SU-DHL-6 (cell line): ENCODE data around the gene CCDC183.
"Not testable (repeated sequence)": the region's sequence is repeated elsewhere in the genome, so short reads cannot be mapped to it uniquely, and the experiment has no call there.

Experiments
- H2AFZ ChIP-seq: fragments of 200-600 bp; sonication (generic); 2 replicates; pipeline ENCODE4 v1.6.1; 2014; ENCODE audit warnings: low read depth, mild to moderate bottlenecking, moderate library complexity, mixed read lengths, antibody characterized with exemption, low read length; ENCODE audit not compliant: severe bottlenecking
- H3F3A ChIP-seq: fragments of 200-600 bp; shearing (Covaris generic); 2 replicates; pipeline ENCODE4 v1.6.0; 2016; ENCODE audit warnings: antibody characterized with exemption, mild to moderate bottlenecking; ENCODE audit not compliant: insufficient read depth
- H3K27ac ChIP-seq: fragments of 200-600 bp; sonication (generic); 2 replicates; pipeline ENCODE4 v1.5.1; 2016; ENCODE audit warnings: low read depth, mild to moderate bottlenecking, low read length, moderate library complexity, mixed read lengths
- H3K27me3 ChIP-seq: fragments of 200-600 bp; sonication (generic), shearing (Covaris generic); 2 replicates; pipeline ENCODE4 v1.6.0; 2014; ENCODE audit warnings: mild to moderate bottlenecking, low read length
- H3K36me3 ChIP-seq: fragments of 200-600 bp; sonication (generic); 2 replicates; pipeline ENCODE4 v1.6.1; 2014; ENCODE audit warnings: mild to moderate bottlenecking, low read length, mixed read lengths
- H3K4me2 ChIP-seq: fragments of 300-600, 200-600 bp; shearing (Covaris generic), sonication (generic); 2 replicates; pipeline ENCODE4 v1.6.0; 2014; ENCODE audit warnings: low read length, low read depth, mild to moderate bottlenecking; ENCODE audit not compliant: poor library complexity, severe bottlenecking
- H3K4me3 ChIP-seq: fragments of 200-600 bp; sonication (generic); 2 replicates; pipeline ENCODE4 v1.5.1; 2014; ENCODE audit warnings: antibody characterized with exemption, low read length, mild to moderate bottlenecking, mixed read lengths; ENCODE audit not compliant: insufficient read depth, poor library complexity, severe bottlenecking
- H3K79me2 ChIP-seq: fragments of 200-600 bp; sonication (generic); 2 replicates; pipeline ENCODE4 v1.6.1; 2014; ENCODE audit warnings: mild to moderate bottlenecking, low read length, moderate library complexity; ENCODE audit not compliant: insufficient read depth
- H3K9ac ChIP-seq: fragments of 200-600 bp; sonication (generic); 2 replicates; pipeline ENCODE4 v1.7.0; 2014; ENCODE audit warnings: mild to moderate bottlenecking, low read length
- H3K9me2 ChIP-seq: fragments of 200-600 bp; sonication (generic); replicated peaks from 2 replicates; pipeline ENCODE4 v1.6.1; 2014; ENCODE audit warnings: low read length; ENCODE audit not compliant: insufficient read depth
- H3K9me3 ChIP-seq: fragments of 200-600 bp; sonication (generic); 2 replicates; pipeline ENCODE4 v1.6.1; 2014; ENCODE audit warnings: low read length, mixed read lengths; ENCODE audit not compliant: insufficient read depth
- H4K20me1 ChIP-seq: fragments of 200-600 bp; sonication (generic); 2 replicates; pipeline ENCODE4 v1.6.1; 2014; ENCODE audit warnings: low read depth, mild to moderate bottlenecking, antibody characterized with exemption, low read length, moderate library complexity, mixed read lengths
- CTCF ChIP-seq: fragments of 200-600 bp; sonication (generic); IDR thresholded peaks from one replicate; pipeline ENCODE4 v1.5.1; 2017; ENCODE audit warnings: antibody characterized with exemption, mild to moderate bottlenecking, low read length, moderate library complexity; ENCODE audit not compliant: insufficient read depth, poor library complexity, severe bottlenecking
- EZH2phosphoT487 ChIP-seq: fragments of 200-600 bp; sonication (generic), shearing (Covaris generic); conservative IDR thresholded peaks from 2 replicates; pipeline ENCODE4 v1.6.1; 2018; ENCODE audit warnings: mild to moderate bottlenecking, antibody characterized with exemption, low read length, moderate library complexity, mixed read lengths

The CCDC183 gene

GRCh38 chr9:136760834-136761544 is 35.1 kb upstream of the CCDC183 start:
- H2AFZ ChIP-seq, H3F3A ChIP-seq, H3K27ac ChIP-seq, H3K9ac ChIP-seq, H4K20me1 ChIP-seq, H3K4me3 ChIP-seq, H3K9me2 ChIP-seq, H3K79me2 ChIP-seq, H3K27me3 ChIP-seq, H3K4me2 ChIP-seq, H3K9me3 ChIP-seq, H3K36me3 ChIP-seq: not testable (repeated sequence)
- TF ChIP-seq CTCF, result peak; percentile 67

DNA sequence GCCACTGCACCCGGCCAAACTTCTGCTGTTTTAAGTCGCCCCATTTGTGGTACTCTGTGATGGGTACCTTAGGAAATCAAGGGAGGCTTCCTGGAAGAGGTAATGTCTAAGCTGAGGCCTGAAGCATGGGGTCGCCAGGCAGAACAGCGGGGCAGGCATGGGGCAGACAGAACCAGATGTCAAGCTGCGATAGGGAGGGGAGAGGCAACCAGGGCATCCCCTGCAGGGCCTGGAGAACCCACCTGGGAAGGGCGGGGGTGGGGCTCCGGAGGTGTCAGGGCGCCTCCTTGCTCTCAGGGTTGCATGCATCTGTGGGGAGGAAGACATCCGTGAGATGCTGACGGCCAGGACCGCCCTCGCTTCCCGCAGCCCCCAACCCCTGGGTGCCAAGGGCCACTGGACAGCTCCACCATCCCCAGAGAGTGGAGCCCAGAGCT is 34.6 kb upstream of the CCDC183 start:
- no peak overlapping the region for H3K4me2 ChIP-seq

GRCh38 chr9:136762221-136762691 is 33.9 kb upstream of the CCDC183 start:
- Histone ChIP-seq H3K36me3 (no peaks in the 10 kb centered on the region), H3K4me3 (no peak overlapping the region), H3K27me3 (no peaks in the 10 kb centered on the region), H3K27ac (no peak overlapping the region), H3K79me2 (no peaks in the 10 kb centered on the region), H3F3A (no peaks in the 10 kb centered on the region), H3K4me2 (no peak overlapping the region), H2AFZ (no peak overlapping the region), H3K9me3 (no peaks in the 10 kb centered on the region), H3K9me2 (no peaks in the 10 kb centered on the region), H3K9ac (no peak overlapping the region), H4K20me1 (no peaks in the 10 kb centered on the region)
- TF ChIP-seq CTCF, result no peak
- TF ChIP-seq EZH2phosphoT487, result no peak

More for the DNA sequence above, 34.6 kb upstream of the CCDC183 start:
- Histone ChIP-seq H3K27me3 (no peaks in the 10 kb centered on the region), H2AFZ (no peak overlapping the region), H3K9me3 (no peaks in the 10 kb centered on the region), H3K4me3 (no peak overlapping the region), H3F3A (no peaks in the 10 kb centered on the region), H3K9me2 (no peaks in the 10 kb centered on the region), H3K36me3 (no peaks in the 10 kb centered on the region), H3K79me2 (no peaks in the 10 kb centered on the region), H3K9ac (no peak overlapping the region), H4K20me1 (no peaks in the 10 kb centered on the region), H3K27ac (no peak overlapping the region)
- TF ChIP-seq EZH2phosphoT487, result no peak
- no peak for TF ChIP-seq CTCF
